Measurements from ENCODE around the gene COX7A2. TPM values are rescaled to one million over a fixed set of nuclear protein-coding genes. Genes with fewer than 3 reads are reported as not detected.

The COX7A2 gene
- total and polyA plus RNA-seq, 2 of the 13 experiments (the other 11 are each of a cell fraction or from before 2014, with no cell fraction given) = 407 to 556 TPM

GRCh38 chr6:75219263-75219662, 24.3 kb downstream of the COX7A2 start (continued):
- TF ChIP-seq ZNF768 (CRISPR knock-in tag; IDR thresholded peaks at IDR 0.05) = no peak
- TF ChIP-seq KLF12 (CRISPR knock-in tag; IDR thresholded peaks at IDR 0.05; ENCODE audit: borderline replicate concordance) = no peak

GRCh38 chr6:75217193-75217592, 26.4 kb downstream of the COX7A2 start:
- Histone ChIP-seq H3K9me3 (ENCODE audit: low read length) (no peaks in the 10 kb centered on the region), H3K4me3 (replicated peaks in 1 of 3; ENCODE audit: insufficient read depth in 1 of 3, low read depth in 2 of 3, low read length in 3 of 3) (no peak overlapping the region), H3K27me3 (ENCODE audit: control insufficient read depth in 1 of 2, insufficient read depth in 2 of 2, low read length in 2 of 2) (no peaks in the 10 kb centered on the region; a peak in 1 of 5 replicates), H3K9ac (ENCODE audit: insufficient read depth, low read depth, low read length) (no peak overlapping the region), H3K36me3 (replicated peaks in 1 of 2; ENCODE audit: control insufficient read depth in 1 of 2, insufficient read depth in 2 of 2, low read length in 2 of 2) (no peaks in the 10 kb centered on the region), H3K79me2 (ENCODE audit: insufficient read depth, low read length) (no peaks in the 10 kb centered on the region), H4K20me1 (ENCODE audit: insufficient read depth, low read length) (no peaks in the 10 kb centered on the region), H2AFZ (ENCODE audit: low read length) (no peak overlapping the region), H3K27ac (ENCODE audit: extremely low read length, insufficient read depth, low read length) (no peak overlapping the region), H3K4me2 (ENCODE audit: low read depth, low read length) (no peak overlapping the region), H3K4me1 (ENCODE audit: insufficient read depth, low read length) (no peaks in the 10 kb centered on the region)
- intact Hi-C loops (cut with micrococcal nuclease; ENCODE audit: unreplicated experiment) = no loop called here
- WGBS (ENCODE audit: low lambda C conversion rate) = 15% methylated on average over 4 of the region's 4 CpGs
- DNase-seq (ENCODE audit: low spot score) = no peak
- ChIA-PET CTCF (ENCODE audit: low intra/inter-chr PET ratio, low total read pairs) (no interaction called here), POLR2A (no interaction called here)
- BruUV-seq (replicated peaks) = no TSS peak
- in situ Hi-C loops (cut with HindIII; ENCODE audit: extremely low pct_ligation_motif_present, low pct_unique_long_range_greater_than_20kb) = loop anchor here (25.0 kb wide), 4 partner anchors 630 to 1480 kb away; no protein-coding TSS in a partner anchor
- FAIRE-seq = no peak
- no peak for ATAC-seq
- TF ChIP-seq CREB1 (IDR thresholded peaks at IDR 0.05) (peak; percentile 57; the same call in 1 of the 2 replicates), CREB1 (CRISPR knock-in tag; IDR thresholded peaks at IDR 0.05) (no peak), RNF2 (conservative IDR thresholded peaks at IDR 0.05; ENCODE audit: low read depth) (no peak), ATF7 (IDR thresholded peaks at IDR 0.05) (peak; percentile 86), ATF7 (CRISPR knock-in tag; IDR thresholded peaks at IDR 0.05) (no peak), MED8 (CRISPR knock-in tag; IDR thresholded peaks at IDR 0.05; ENCODE audit: insufficient replicate concordance) (no peak)

GRCh38 chr6:75215291-75215690, 28.3 kb downstream of the COX7A2 start:
- WGBS (ENCODE audit: low lambda C conversion rate) = 15% methylated on average over 4 of the region's 4 CpGs
- intact Hi-C loops (cut with micrococcal nuclease; ENCODE audit: unreplicated experiment) (no loop called here), in situ Hi-C loops (cut with HindIII; ENCODE audit: extremely low pct_ligation_motif_present, low pct_unique_long_range_greater_than_20kb) (loop anchor here (25.0 kb wide), 4 partner anchors 628 to 1478 kb away; no protein-coding TSS in a partner anchor)
- FAIRE-seq (no peak), DNase-seq (ENCODE audit: low spot score) (no peak), ATAC-seq (no peak; the same call in 2 of the 3 replicates)
- H2AFZ ChIP-seq (ENCODE audit: low read length) = no peak overlapping the region
- H3K36me3 ChIP-seq (replicated peaks in 1 of 2; ENCODE audit: control insufficient read depth in 1 of 2, insufficient read depth in 2 of 2, low read length in 2 of 2) = no peaks in the 10 kb centered on the region
- no peaks in the 10 kb centered on the region for H3K79me2 ChIP-seq (ENCODE audit: insufficient read depth, low read length)
- H4K20me1 ChIP-seq (ENCODE audit: insufficient read depth, low read length) = no peaks in the 10 kb centered on the region
- H3K27me3 ChIP-seq (ENCODE audit: control insufficient read depth in 1 of 2, insufficient read depth in 2 of 2, low read length in 2 of 2) = no peaks in the 10 kb centered on the region; a peak in 1 of 5 replicates
- CTCF ChIA-PET (ENCODE audit: low intra/inter-chr PET ratio, low total read pairs) = no interaction called here
- no peak overlapping the region for H3K4me2 ChIP-seq (ENCODE audit: low read depth, low read length)
- no peak overlapping the region for H3K4me3 ChIP-seq (replicated peaks in 1 of 3; ENCODE audit: insufficient read depth in 1 of 3, low read depth in 2 of 3, low read length in 3 of 3)
- H3K9me3 ChIP-seq (ENCODE audit: low read length) = no peaks in the 10 kb centered on the region
- H3K27ac ChIP-seq (ENCODE audit: extremely low read length, insufficient read depth, low read length) = no peak overlapping the region
- no peaks in the 10 kb centered on the region; the same call in 1 of the 2 replicates for H3K4me1 ChIP-seq (ENCODE audit: insufficient read depth, low read length)
- no TSS peak for BruUV-seq (replicated peaks)
- POLR2A ChIA-PET = no interaction called here
- TF ChIP-seq NFATC3 (CRISPR knock-in tag; IDR thresholded peaks at IDR 0.05) (no peak), CHD4 (IDR thresholded peaks at IDR 0.05; ENCODE audit: borderline replicate concordance, low read length) (no peak), ARHGAP35 (CRISPR knock-in tag; IDR thresholded peaks at IDR 0.05; ENCODE audit: borderline replicate concordance) (no peak)
- no peak overlapping the region for H3K9ac ChIP-seq (ENCODE audit: insufficient read depth, low read depth, low read length)

All from HepG2 (cell line).